Astrocyte of the cerebellum (primary cell): ENCODE measurements around the gene ADNP.

ENCODE experiments used
- DNase-seq: peaks from one replicate; pipeline ENCODE4 v3.0.0-alpha.2; 2011; ENCODE audit warnings: low read depth
- H3K4me3 ChIP-seq: 2 replicates; pipeline ENCODE4 v1.5.1; 2011; ENCODE audit warnings: mild to moderate bottlenecking, low read depth, low read length, moderate library complexity
- in situ Hi-C: cut with HindIII; loops from 2 replicates; pipeline ENCODE4 v1.10.0; 2017; ENCODE audit warnings: low sequenced_read_pairs
- TF ChIP-seq, protein P1 (sequence below): IDR thresholded peaks from 2 replicates; pipeline ENCODE4 v1.5.1; 2012; ENCODE audit warnings: low read length, low read depth, moderate library complexity, mild to moderate bottlenecking; ENCODE audit errors: missing control alignments

Gene ADNP

DNA sequence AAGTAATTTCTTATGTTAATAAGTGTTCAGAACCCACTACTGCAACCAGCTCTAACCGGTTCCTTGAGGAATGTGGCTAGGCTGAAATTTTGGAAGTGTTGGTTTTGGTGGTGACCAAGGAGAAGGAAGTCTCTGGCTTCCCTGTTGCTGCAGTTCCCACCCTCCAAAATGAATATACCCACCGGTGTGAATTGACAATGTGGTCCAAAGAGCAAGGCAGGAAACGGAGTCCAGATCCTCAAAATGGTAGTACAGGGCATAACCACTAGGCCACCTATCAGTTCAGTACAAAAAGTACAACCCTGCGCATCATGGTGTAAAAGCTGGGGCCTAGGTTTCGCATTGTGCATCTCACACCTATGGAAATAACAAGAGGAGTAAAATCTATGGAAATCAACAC, 2.8 kb downstream of the ADNP start:
- peak overlapping the region; percentile 78 for H3K4me3 ChIP-seq
- DNase-seq, result no peak
- TF ChIP-seq, protein P1, sequence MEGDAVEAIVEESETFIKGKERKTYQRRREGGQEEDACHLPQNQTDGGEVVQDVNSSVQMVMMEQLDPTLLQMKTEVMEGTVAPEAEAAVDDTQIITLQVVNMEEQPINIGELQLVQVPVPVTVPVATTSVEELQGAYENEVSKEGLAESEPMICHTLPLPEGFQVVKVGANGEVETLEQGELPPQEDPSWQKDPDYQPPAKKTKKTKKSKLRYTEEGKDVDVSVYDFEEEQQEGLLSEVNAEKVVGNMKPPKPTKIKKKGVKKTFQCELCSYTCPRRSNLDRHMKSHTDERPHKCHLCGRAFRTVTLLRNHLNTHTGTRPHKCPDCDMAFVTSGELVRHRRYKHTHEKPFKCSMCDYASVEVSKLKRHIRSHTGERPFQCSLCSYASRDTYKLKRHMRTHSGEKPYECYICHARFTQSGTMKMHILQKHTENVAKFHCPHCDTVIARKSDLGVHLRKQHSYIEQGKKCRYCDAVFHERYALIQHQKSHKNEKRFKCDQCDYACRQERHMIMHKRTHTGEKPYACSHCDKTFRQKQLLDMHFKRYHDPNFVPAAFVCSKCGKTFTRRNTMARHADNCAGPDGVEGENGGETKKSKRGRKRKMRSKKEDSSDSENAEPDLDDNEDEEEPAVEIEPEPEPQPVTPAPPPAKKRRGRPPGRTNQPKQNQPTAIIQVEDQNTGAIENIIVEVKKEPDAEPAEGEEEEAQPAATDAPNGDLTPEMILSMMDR, result peak; percentile 3
- in situ Hi-C loops, result loop anchor here (10.0 kb wide), 1 partner anchor 114 kb away; no protein-coding TSS in a partner anchor

DNA sequence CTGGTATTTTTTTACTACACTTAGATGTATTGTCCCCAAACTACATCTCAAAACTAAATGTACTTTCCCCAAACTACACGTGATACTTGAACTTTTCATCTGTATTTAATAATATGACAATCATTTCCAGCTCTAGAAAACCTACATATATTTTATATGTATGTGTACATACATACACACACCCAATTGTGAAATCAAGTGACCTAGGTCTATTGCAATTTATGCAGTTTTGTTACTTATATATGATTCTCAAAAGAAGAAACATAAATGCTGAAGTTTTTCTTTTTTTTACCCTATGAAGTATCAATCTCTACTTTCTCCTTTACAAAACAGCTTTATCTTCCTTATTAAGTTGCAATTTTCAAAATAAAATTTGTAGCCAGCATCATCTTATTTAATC, 4.7 kb downstream of the ADNP start:
- no peak overlapping the region for H3K4me3 ChIP-seq
- TF ChIP-seq, protein P1, result no peak
- in situ Hi-C loops, result loop anchor here (10.0 kb wide), 1 partner anchor 112 kb away; no protein-coding TSS in a partner anchor
- no peak for DNase-seq

DNA sequence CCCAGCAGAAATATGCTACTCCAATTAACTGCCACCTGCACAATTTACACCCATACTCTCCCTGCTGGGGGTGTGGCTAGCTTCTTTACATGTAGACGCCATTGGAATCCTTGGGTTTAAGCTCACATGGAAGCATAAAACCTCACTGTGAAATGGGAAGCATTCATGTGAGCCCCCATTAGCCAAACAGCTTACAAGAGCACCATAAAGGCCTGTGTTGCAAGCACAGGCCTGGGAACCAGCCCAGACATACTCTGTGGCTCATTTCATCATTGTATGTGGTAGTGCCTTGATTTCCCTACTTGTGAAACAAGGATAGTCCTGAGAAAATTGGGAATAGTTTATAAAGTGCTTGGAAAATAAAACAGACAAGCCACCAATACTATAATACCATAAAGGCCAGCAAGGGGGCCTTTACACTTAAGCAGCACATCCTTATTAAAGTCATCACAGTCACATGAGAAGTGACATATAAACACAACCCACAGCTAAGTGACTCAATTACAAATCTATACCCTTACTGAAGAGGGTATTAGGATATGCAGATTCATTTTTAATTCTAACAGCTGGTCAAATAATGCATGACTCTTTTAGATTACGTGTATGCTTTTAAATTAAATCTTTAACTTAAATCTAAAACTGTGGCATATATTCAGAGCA, 6.8 kb downstream of the ADNP start:
- in situ Hi-C loops, result loop anchor here (10.0 kb wide), 1 partner anchor 110 kb away; no protein-coding TSS in a partner anchor
- H3K4me3 ChIP-seq, result no peak overlapping the region
- DNase-seq, result no peak
- TF ChIP-seq, protein P1, result no peak

DNA sequence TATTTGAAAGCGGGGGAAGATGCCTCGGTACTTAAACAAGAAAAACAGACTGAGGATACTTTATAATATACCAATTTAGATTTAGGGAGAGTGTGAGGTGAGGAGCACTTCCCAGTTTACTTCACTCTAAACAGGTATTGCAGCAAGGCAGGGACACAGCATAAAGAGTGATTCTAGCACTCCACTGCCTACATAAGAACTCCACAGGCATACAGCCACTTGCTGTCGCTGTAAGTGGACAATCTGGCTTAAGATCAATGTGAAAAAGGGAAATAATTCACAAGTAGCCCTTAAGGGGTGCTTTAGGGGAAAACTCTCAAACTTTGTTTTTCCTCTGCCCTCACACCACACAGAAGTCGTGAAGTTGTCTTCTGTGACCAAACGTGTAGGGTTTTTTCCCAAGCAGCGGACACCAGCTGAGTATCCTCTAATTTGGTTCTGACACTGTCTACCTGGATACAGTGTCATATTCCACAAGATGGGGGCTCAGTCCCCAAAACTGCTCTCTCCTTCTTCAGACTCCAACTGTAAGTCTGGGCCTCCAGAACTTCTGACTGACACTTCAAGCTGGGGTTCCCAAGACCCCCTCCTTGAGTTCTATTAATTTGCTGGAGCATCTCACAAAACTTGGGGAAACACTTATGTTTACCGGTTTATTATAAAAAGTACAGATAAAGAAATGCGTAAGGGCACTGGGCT, 9.3 kb downstream of the ADNP start:
- no peak for DNase-seq
- TF ChIP-seq, protein P1, result no peak
- no peak overlapping the region for H3K4me3 ChIP-seq
- in situ Hi-C loops, result loop anchor here (10.0 kb wide), 1 partner anchor 107 kb away; no protein-coding TSS in a partner anchor

DNA sequence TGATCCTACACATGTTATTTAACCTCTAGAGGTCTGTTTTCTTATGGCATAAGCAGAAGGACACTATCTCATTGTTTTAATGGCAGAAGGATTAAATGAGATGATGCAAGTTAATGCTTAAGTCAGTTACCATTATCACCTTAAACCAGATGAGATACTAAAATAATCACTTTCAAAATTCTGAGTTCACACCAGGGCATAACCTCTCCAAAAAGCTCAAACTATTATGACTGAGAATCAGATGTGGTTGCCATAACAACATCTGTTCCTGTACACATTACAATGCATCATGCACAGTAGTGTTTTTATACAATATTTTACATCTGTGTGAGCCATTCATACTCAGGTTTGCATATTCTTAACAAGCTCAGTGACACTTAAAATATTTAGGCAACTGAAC, 10.2 kb downstream of the ADNP start:
- TF ChIP-seq, protein P1, result no peak
- no peak overlapping the region for H3K4me3 ChIP-seq
- in situ Hi-C loops, result loop anchor here (10.0 kb wide), 1 partner anchor 106 kb away; no protein-coding TSS in a partner anchor
- no peak for DNase-seq

DNA sequence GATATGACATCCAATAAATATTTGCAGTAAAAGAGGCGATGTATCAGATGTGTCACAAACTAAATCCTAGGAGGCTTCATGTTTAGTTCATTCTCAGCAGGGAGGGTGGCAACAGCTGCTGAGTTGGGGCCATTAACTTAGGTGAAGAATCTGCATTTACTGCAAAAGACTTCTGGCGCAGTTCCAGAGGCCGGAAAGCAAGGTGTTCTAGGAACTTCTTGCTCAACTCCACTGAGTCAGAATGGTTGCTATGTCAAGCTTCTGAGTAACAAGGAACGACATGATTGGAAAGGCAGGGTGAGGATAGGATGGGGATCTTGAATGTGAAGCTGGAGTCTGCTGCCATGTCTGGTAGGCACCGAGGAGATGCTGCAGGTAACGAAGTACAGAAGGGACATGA, 11.7 kb downstream of the ADNP start:
- no peak overlapping the region for H3K4me3 ChIP-seq
- DNase-seq, result no peak
- in situ Hi-C loops, result loop anchor here (5.0 kb wide), 1 partner anchor 87 kb away; no protein-coding TSS in a partner anchor
- TF ChIP-seq, protein P1, result no peak
